ENCODE measurements around the gene KSR1. TPM values are rescaled to one million over a fixed set of nuclear protein-coding genes. Genes with fewer than 3 reads are reported as not detected.

The KSR1 gene
- total RNA-seq, 2 donors from 2014 or later, result 11.5 to 23.7 TPM

DNA sequence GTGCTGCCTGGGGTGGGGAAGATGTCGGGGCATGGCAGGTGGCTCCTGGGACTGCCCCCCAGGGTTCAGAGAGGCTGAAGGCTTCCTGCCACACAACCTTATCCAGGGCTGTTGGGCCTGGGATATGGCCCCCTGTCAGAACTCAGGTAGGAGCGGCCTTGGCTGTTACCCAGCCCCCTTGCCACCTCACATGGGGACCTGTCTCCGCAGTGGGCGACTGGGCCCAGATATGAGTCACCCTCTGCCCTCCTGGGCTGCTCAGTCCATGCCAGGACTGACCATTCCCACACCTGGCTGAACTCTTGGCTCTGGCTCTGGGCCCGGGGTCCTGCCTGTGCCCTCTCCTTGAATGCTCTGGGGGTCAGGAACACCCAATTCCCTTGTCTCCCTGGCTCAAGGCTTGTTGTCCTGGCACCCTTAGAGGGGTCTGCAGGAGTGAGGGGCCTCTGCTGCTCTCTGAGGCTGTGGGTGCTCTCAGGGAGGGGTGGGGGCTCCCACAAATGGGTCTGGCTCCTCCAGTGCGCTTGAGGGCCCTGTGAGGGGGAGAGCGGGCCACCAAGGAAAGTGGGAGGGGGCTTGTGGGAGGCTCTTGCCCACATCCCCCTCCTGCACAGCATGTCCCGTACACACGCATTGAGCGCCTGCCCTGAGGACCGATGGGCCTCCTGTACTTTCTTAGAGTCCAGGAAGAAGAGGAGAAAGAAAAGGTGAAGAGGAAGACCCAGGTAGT is 210.7 kb downstream of the KSR1 start:
- H3K9me3 ChIP-seq, result no peaks in the 10 kb centered on the region
- H3K27ac ChIP-seq, result no peak overlapping the region
- no peak for DNase-seq (ENCODE audit: low spot score)
- H3K36me3 ChIP-seq, result no peaks in the 10 kb centered on the region
- no peaks in the 10 kb centered on the region for H3K4me1 ChIP-seq (replicated peaks)
- 87% methylated on average over 11 of the region's 11 CpGs for WGBS
- TF ChIP-seq POLR2A (IDR thresholded peaks at IDR 0.05) (no peak), POLR2AphosphoS5 (IDR thresholded peaks at IDR 0.05) (no peak)
- TF ChIP-seq, protein P1, sequence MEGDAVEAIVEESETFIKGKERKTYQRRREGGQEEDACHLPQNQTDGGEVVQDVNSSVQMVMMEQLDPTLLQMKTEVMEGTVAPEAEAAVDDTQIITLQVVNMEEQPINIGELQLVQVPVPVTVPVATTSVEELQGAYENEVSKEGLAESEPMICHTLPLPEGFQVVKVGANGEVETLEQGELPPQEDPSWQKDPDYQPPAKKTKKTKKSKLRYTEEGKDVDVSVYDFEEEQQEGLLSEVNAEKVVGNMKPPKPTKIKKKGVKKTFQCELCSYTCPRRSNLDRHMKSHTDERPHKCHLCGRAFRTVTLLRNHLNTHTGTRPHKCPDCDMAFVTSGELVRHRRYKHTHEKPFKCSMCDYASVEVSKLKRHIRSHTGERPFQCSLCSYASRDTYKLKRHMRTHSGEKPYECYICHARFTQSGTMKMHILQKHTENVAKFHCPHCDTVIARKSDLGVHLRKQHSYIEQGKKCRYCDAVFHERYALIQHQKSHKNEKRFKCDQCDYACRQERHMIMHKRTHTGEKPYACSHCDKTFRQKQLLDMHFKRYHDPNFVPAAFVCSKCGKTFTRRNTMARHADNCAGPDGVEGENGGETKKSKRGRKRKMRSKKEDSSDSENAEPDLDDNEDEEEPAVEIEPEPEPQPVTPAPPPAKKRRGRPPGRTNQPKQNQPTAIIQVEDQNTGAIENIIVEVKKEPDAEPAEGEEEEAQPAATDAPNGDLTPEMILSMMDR (IDR thresholded peaks at IDR 0.05), result no peak
- no peak overlapping the region for H3K4me3 ChIP-seq
- no peaks in the 10 kb centered on the region for H3K27me3 ChIP-seq (replicated peaks; ENCODE audit: insufficient read depth)
- intact Hi-C loops (cut with DNase I), result loop anchor here (10.0 kb wide), 1 partner anchor 218 kb away; no protein-coding TSS in a partner anchor

DNA sequence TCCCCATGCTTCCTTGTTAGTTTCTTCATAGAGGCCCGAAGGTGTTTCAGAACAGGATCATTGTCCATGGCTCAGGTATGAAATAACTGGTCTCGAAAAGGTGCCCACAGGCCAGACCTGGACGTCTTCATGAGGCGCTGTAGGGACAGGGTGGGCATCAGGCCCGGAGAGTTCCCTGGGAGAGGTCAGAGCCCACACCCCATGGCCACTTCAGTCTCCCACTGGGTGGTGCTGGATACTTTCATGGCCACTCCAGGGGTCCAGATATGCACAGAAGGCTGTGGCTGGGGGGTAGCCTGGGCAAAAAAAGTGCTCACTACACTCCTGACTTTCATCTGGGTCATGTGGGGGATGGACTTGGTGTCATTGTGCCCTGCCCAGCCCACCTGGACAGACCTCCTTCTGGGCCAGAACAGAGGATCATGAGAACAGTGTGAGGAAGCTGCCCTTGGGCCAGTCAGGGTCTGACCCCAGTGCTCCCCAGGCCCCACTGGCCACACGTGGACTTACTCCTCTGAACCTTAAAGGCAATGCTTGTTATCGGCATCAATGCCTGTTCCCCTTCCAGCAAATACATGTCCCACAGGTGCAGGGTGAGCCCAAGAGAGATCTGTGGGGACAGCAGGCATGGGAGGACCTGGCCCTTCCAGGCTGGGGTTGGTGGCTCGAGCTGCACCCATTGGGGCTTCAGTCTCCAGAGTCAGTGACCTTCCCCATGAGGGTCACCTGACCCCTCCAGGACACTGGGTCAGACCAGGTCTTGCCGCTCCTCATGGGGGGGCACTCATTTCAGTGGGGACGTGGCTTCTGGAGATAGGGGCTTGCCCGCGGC is 211.6 kb downstream of the KSR1 start:
- no peak for DNase-seq (ENCODE audit: low spot score)
- intact Hi-C loops (cut with DNase I), result loop anchor here (10.0 kb wide), 1 partner anchor 217 kb away; no protein-coding TSS in a partner anchor
- 95% methylated on average over 12 of the region's 12 CpGs for WGBS
- TF ChIP-seq POLR2AphosphoS5 (IDR thresholded peaks at IDR 0.05), result no peak
- no peak for TF ChIP-seq POLR2A (IDR thresholded peaks at IDR 0.05)
- TF ChIP-seq, protein P1 (IDR thresholded peaks at IDR 0.05), result no peak
- H3K4me3 ChIP-seq, result no peak overlapping the region
- H3K4me1 ChIP-seq (replicated peaks), result no peaks in the 10 kb centered on the region
- H3K9me3 ChIP-seq, result no peaks in the 10 kb centered on the region
- H3K27ac ChIP-seq, result no peak overlapping the region
- no peaks in the 10 kb centered on the region for H3K36me3 ChIP-seq
- no peaks in the 10 kb centered on the region for H3K27me3 ChIP-seq (replicated peaks; ENCODE audit: insufficient read depth)

DNA sequence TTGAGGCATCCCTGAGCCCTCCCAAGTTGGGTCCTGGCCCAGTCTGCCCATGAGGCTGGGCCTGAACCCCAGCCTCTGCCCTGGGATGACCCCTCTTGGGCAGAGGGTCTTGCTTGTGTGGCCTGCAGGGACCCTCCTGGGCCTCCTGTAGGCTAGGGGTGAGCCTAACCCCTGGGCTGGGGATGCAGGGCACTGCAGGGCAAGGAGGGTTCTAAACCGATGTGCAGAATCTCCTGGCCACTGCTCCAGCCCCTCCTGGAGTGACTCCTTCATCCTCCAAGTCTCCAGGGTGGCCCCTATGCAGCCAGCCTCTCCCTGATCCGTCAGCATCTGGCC is 212.2 kb downstream of the KSR1 start:
- no peaks in the 10 kb centered on the region for H3K9me3 ChIP-seq
- TF ChIP-seq, protein P1 (IDR thresholded peaks at IDR 0.05), result no peak
- TF ChIP-seq POLR2A (IDR thresholded peaks at IDR 0.05) (no peak), POLR2AphosphoS5 (IDR thresholded peaks at IDR 0.05) (no peak)

DNA sequence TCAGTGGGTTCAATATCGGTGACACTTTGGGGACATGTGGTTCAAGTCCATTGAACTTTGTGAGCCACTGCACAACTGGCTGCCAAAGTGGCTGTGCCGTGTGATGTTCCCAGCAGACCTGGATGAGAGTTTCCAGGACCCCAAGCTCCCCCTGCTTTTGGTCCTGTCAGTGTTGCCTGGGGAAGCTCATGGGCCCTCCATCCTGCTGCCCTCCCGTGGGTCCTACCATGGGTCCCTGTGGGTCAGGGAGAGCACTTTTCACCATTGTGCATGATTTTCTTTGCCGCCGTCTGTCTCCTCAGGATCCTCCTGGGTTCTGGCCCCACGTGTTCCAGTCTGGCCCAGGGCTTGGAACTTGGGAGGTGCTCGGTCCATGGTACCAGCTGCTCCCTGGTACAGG is 212.9 kb downstream of the KSR1 start:
- no peak for DNase-seq (ENCODE audit: low spot score)
- WGBS, result 96% methylated on average over 7 of the region's 7 CpGs
- H3K27me3 ChIP-seq (replicated peaks; ENCODE audit: insufficient read depth), result no peaks in the 10 kb centered on the region
- no peaks in the 10 kb centered on the region for H3K4me1 ChIP-seq (replicated peaks)
- intact Hi-C loops (cut with DNase I), result loop anchor here (10.0 kb wide), 1 partner anchor 216 kb away; no protein-coding TSS in a partner anchor
- TF ChIP-seq POLR2AphosphoS5 (IDR thresholded peaks at IDR 0.05), result no peak
- TF ChIP-seq, protein P1 (IDR thresholded peaks at IDR 0.05), result no peak
- TF ChIP-seq POLR2A (IDR thresholded peaks at IDR 0.05), result no peak
- no peaks in the 10 kb centered on the region for H3K9me3 ChIP-seq
- no peaks in the 10 kb centered on the region for H3K36me3 ChIP-seq
- no peak overlapping the region for H3K27ac ChIP-seq
- H3K4me3 ChIP-seq, result no peak overlapping the region

More for the DNA sequence above, 212.2 kb downstream of the KSR1 start:
- no peaks in the 10 kb centered on the region for H3K4me1 ChIP-seq (replicated peaks)
- intact Hi-C loops (cut with DNase I), result loop anchor here (10.0 kb wide), 1 partner anchor 216 kb away; no protein-coding TSS in a partner anchor
- no peaks in the 10 kb centered on the region for H3K27me3 ChIP-seq (replicated peaks; ENCODE audit: insufficient read depth)
- DNase-seq (ENCODE audit: low spot score), result no peak
- WGBS, result 84% methylated on average over 2 of the region's 2 CpGs
- H3K36me3 ChIP-seq, result no peaks in the 10 kb centered on the region
- H3K4me3 ChIP-seq, result no peak overlapping the region
- no peak overlapping the region for H3K27ac ChIP-seq
